GM10248 (cell line): ENCODE measurements around the gene SHC2.

ENCODE experiments used
- CTCF ChIA-PET: fragments of 300-600 bp; sonication (Branson Sonifier 250); formaldehyde crosslinking; extraction: SDS; loops from one replicate; lab custom pipeline; 2021; ENCODE audit warnings: antibody characterized with exemption; lab: Yijun Ruan, JAX
- POLR2A ChIA-PET: fragments of 350-650 bp; sonication (Branson Sonifier 250); formaldehyde crosslinking; extraction: SDS; loops from one replicate; lab custom pipeline; 2020; ENCODE audit warnings: antibody characterized with exemption; lab: Yijun Ruan, JAX
- DNase-seq: peaks from one replicate; pipeline ENCODE4 v3.0.0; 2012; ENCODE audit errors: extremely low spot score
- TF ChIP-seq, protein P1 (sequence below): IDR thresholded peaks from 2 replicates; pipeline ENCODE4 v1.5.1; 2012; ENCODE audit warnings: mild to moderate bottlenecking, low read depth; ENCODE audit errors: extremely low read depth, missing control alignments, control extremely low read depth

Gene SHC2

DNA sequence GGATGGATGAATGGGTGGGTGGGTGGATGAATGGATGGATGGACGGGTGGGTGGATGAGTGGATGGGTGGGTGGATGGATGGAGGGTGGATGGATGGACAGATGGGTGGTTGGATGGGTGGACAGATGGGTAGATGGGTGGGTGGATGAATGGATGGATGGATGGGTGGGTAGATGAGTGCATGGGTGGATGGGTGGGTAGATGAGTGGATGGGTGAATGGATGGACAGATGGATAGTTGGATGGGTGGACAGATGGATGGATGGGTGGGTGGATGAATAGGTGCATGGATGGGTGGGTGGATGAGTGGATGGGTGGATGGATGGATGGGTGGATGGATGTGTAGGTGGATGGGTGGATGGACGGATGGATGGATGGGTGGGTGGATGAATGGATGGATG, 17.8 kb downstream of the SHC2 start:
- ChIA-PET CTCF (no interaction called here), POLR2A (no interaction called here)
- DNase-seq: no peak
- TF ChIP-seq, protein P1, sequence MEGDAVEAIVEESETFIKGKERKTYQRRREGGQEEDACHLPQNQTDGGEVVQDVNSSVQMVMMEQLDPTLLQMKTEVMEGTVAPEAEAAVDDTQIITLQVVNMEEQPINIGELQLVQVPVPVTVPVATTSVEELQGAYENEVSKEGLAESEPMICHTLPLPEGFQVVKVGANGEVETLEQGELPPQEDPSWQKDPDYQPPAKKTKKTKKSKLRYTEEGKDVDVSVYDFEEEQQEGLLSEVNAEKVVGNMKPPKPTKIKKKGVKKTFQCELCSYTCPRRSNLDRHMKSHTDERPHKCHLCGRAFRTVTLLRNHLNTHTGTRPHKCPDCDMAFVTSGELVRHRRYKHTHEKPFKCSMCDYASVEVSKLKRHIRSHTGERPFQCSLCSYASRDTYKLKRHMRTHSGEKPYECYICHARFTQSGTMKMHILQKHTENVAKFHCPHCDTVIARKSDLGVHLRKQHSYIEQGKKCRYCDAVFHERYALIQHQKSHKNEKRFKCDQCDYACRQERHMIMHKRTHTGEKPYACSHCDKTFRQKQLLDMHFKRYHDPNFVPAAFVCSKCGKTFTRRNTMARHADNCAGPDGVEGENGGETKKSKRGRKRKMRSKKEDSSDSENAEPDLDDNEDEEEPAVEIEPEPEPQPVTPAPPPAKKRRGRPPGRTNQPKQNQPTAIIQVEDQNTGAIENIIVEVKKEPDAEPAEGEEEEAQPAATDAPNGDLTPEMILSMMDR: no peak

DNA sequence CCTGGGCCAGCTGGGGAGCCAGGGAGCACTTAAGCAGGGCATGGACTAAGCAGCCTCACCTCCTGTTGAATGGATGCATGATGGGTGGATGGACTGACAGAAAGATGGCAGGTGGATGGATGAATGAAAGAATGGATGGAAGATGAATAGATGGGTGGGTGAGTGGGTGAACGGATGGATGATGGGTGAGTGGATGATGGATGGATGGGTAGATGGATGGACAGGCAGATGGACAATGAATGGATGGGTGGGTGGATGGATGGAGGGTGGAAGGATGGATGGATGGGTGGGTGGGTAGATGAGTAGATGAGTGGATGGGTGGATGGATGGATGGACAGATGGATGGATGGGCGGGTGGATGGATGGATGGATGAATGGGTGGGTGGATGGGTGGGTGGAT, 18.7 kb downstream of the SHC2 start:
- CTCF ChIA-PET: no interaction called here
- TF ChIP-seq, protein P1: no peak
- DNase-seq: no peak
- POLR2A ChIA-PET: no interaction called here

DNA sequence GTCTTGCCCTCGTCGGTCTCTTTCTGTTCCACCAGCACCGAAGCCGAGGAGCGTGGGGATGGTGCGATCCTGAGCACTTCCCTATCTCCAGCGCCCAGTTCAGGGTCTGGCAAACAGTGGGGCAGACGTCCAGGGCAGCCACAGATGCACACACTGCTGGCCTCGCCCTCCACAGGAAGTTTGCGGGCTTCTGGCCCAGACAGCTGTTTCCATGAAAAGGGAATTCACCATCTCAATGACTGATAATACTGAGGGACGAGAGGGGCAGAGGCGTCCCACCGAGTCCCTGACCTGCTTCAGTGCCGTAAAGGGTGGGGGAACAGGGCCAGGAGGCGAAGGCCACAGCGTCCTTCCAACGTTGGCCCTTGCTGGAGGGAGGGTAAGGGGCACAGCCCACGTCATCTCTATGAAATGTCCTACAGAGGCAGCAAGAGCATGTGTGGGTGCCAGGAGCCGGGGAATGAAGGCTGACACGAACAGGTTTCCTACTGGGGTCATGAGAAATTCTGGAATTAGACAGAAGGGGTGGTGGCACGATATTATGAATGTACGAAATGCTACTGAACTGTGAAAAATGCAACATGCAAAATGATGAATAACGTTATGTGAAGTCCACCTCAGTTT, 19.5 kb downstream of the SHC2 start:
- DNase-seq: no peak
- CTCF ChIA-PET: no interaction called here
- POLR2A ChIA-PET: no interaction called here
- TF ChIP-seq, protein P1: no peak

DNA sequence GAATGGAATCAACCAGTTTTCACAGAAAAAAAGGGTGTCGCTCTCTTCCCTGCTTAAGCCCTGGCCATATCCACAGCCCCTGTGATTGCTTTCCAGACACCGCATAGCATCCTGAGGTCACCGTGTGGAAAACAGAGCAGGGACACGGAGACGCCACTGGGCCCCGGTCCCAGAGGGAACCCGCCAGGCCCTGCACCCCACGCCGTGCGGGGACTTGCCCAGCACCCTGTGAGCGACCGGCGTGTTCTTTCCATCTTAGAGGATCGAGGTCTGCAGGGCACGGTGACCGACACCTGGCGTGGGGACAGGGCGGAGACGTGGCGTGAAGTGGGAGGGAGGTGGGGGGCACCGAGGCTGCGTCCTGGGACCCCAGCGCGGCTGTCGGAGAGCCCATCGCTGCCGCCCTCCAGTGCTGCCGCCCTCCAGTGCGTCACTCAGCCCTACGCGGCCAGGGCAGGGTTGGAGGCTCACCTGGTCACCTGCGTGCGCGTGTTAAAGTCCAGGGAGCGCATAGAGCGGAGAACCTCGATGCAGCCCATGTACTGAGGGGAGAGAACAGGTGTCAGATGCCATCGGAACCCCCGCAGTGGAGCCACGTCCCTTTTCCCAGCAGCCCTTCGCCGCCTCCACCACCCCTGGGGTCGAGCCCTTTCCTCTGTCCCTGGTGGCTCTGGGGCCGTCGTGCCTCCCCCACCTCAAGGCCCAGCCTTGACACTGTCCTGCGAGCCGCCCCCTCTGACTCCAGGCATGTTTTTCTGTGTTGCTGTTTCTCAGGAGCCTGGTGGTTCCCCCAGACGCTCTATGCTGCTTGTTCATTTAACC, 20.2 kb downstream of the SHC2 start:
- POLR2A ChIA-PET: no interaction called here
- CTCF ChIA-PET: no interaction called here
- TF ChIP-seq, protein P1: no peak
- DNase-seq: no peak

DNA sequence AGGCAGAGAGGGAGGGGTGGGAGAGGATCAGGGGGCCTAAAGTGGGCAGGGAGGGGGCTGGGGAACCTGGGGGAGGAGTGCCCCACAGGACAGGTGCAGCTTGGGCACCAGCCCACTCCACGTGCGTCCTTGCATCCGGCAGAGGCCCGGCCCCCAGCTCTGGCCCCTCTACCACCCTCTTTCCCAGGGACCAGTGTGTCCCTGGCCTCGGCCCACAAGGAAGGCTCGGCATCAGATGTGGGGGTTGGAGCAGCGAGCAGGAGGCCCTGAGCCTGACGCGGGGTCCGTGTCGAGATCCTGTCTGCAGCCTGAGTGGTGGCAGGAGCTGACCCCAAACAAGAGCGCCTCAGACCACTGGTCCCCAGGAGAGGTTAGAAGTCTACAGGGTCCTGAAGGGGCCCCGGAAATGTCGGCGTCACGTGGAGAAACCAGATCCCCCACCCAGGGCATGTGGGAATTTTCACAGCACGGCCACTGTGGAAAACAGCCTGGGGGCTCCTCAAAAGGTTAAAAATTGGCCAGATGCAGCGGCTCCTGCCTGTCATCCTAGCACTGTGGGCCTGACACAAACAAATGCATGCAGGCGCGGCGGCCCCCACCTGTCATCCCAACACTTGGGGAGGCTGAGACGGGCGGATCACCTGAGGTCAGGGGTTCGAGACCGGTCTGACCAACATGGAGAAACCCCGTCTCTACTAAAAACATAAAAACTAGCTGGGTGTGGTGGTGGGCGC, 21.5 kb downstream of the SHC2 start:
- POLR2A ChIA-PET: no interaction called here
- DNase-seq: no peak
- TF ChIP-seq, protein P1: no peak
- CTCF ChIA-PET: no interaction called here

DNA sequence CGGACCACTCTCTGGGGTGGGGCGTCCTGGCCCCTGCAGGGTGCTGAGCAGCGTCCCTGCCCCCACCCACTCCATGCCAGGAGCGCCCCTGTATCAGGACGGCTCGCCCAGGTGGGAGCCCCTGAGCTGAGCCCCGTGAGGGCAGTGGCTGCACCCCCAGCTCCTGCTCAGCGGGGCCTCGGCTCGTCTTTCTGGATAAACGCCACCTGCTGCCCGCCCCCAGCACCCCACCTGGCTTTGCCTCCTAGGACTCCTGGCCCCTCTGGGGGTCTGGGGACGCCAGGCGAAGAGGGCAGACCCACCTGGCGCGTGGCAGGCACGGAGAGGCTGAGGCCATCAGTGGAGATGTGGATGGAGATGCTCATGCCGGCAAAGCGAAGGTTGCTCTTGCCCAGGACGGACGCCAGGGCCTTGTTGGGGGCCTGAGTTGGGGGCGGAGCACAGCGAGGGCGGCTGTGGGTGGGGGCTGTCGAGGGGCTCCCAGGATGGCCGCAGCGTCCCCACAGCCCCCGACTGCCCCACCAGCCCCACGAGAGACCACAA, 22.3 kb downstream of the SHC2 start:
- TF ChIP-seq, protein P1: no peak
- CTCF ChIA-PET: no interaction called here
- POLR2A ChIA-PET: no interaction called here
- no peak for DNase-seq
